ENCODE data around the gene GTF2IRD1.
"Not testable (repeated sequence)": the region's sequence is repeated elsewhere in the genome, so short reads cannot be mapped to it uniquely, and the experiment has no call there.

Gene GTF2IRD1

GRCh38 chr7:74502216-74502891 lies 48.6 kb downstream of the GTF2IRD1 start:
- no peaks in the 10 kb centered on the region for H3K4me1 Mint-ChIP-seq (ENCODE audit: low read depth)
- no peaks in the 10 kb centered on the region for H3K27me3 Mint-ChIP-seq (ENCODE audit: low read depth)
- no peak overlapping the region for H3K4me3 Mint-ChIP-seq
- no peaks in the 10 kb centered on the region for H3K9me3 Mint-ChIP-seq
- no peaks in the 10 kb centered on the region for H3K36me3 Mint-ChIP-seq (ENCODE audit: low read depth)
- H3K27ac Mint-ChIP-seq = no peak overlapping the region

DNA sequence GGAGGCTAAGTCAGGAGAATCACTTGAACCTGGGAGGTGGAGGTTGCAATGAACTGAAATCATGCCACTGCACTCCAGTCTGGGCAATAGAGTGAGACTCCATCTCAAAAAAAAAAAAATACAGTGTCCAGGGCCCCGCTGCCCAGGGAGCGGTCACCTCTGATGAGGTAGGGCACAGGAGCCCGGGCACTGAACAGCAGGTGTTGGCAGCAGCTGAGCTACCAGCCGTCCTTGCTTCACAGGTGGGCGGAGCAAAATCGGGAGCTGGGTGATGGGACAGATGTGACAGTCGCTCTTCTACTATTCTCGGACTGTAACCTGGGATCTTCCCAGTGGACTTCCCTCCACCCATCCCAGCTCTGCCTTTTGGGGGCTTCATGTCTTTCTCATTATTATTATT lies 49.4 kb downstream of the GTF2IRD1 start:
- Mint-ChIP-seq H3K36me3 (ENCODE audit: low read depth) (no peaks in the 10 kb centered on the region), H3K27me3 (ENCODE audit: low read depth) (no peaks in the 10 kb centered on the region), H3K9me3 (no peaks in the 10 kb centered on the region), H3K4me1 (ENCODE audit: low read depth) (no peaks in the 10 kb centered on the region), H3K4me3 (no peak overlapping the region), H3K27ac (no peak overlapping the region)

- no peaks in the 10 kb centered on the region for H3K9me3 Mint-ChIP-seq
- no peaks in the 10 kb centered on the region for H3K27me3 Mint-ChIP-seq (ENCODE audit: low read depth)
- no peaks in the 10 kb centered on the region for H3K4me1 Mint-ChIP-seq (ENCODE audit: low read depth)
- H3K27ac Mint-ChIP-seq = no peak overlapping the region
- no peak overlapping the region for H3K4me3 Mint-ChIP-seq
- no peaks in the 10 kb centered on the region for H3K36me3 Mint-ChIP-seq (ENCODE audit: low read depth)
Observed at GRCh38 chr7:74503943-74504342, 50.2 kb downstream of the GTF2IRD1 start.

GRCh38 chr7:74505471-74506324 lies 52.0 kb downstream of the GTF2IRD1 start:
- H3K27ac Mint-ChIP-seq = no peak overlapping the region

GRCh38 chr7:74506325-74506724 lies 52.6 kb downstream of the GTF2IRD1 start:
- Mint-ChIP-seq H3K27ac (no peak overlapping the region), H3K9me3 (no peaks in the 10 kb centered on the region), H3K4me3 (no peak overlapping the region), H3K36me3 (ENCODE audit: low read depth) (no peaks in the 10 kb centered on the region), H3K27me3 (ENCODE audit: low read depth) (no peaks in the 10 kb centered on the region), H3K4me1 (ENCODE audit: low read depth) (no peaks in the 10 kb centered on the region)

More at GRCh38 chr7:74505471-74506324, 52.0 kb downstream of the GTF2IRD1 start:
- Mint-ChIP-seq H3K27me3 (ENCODE audit: low read depth) (no peaks in the 10 kb centered on the region), H3K4me3 (no peak overlapping the region), H3K4me1 (ENCODE audit: low read depth) (no peaks in the 10 kb centered on the region), H3K9me3 (no peaks in the 10 kb centered on the region), H3K36me3 (ENCODE audit: low read depth) (no peaks in the 10 kb centered on the region)

DNA sequence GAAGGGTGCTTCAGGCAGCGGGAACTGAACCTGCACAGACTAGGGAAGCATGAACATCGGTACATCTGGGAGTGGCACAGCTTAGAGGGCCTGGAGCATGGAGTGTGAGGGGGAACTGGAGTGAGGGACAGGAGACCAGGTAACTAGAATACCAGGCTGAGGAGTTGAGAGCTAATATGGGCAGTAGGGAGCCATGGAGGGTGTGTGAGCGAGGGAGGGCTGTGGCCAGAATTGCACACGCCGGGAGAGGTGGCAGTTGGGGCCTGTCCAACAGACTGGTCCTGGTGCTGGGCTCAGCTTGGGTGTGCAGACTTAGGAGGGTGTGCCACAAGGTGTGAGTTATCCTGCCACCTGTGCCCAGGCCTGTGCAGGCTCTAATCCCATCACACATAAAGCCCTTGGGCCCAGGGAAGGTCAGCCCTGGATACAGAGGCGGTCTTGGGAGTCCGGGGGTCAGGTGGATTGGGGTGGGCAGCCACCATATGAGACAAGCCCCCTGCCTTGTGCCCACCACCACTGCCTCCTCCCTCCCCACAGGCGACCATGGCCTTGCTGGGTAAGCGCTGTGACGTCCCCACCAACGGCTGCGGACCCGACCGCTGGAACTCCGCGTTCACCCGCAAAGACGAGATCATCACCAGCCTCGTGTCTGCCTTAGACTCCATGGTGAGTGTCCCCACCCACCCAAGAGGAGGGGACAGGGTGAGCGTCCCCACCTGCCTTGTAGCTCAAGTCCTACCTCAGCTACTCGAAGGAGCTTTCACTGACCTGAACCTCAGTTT lies 54.0 kb downstream of the GTF2IRD1 start:
- Mint-ChIP-seq H3K4me3 (no peak overlapping the region), H3K27me3 (ENCODE audit: low read depth) (no peaks in the 10 kb centered on the region), H3K4me1 (ENCODE audit: low read depth) (no peaks in the 10 kb centered on the region), H3K27ac (no peak overlapping the region), H3K36me3 (ENCODE audit: low read depth) (no peaks in the 10 kb centered on the region), H3K9me3 (no peaks in the 10 kb centered on the region)

DNA sequence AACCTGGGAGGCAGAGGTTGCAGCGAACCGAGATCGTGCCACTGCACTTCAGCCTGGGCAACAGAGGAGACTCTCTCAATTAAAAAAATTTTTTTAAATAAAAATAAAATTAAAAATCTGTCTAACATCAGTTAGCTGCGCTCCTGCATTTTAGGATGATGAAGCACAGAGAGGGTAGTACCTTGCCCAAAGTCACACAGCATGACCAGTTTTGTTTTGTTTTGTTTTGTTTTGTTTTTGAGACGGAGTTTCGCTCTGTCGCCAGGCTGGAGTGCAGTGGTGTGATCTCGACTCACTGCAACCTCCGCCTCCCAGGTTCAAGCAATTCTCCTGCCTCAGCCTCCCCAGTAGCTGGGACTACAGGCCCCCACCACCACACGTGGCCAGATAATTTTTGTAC lies 55.7 kb downstream of the GTF2IRD1 start:
- H3K36me3 Mint-ChIP-seq (ENCODE audit: low read depth); H3K27me3 Mint-ChIP-seq (ENCODE audit: low read depth); H3K9me3 Mint-ChIP-seq; H3K27ac Mint-ChIP-seq; H3K4me1 Mint-ChIP-seq (ENCODE audit: low read depth); H3K4me3 Mint-ChIP-seq: not testable (repeated sequence)

DNA sequence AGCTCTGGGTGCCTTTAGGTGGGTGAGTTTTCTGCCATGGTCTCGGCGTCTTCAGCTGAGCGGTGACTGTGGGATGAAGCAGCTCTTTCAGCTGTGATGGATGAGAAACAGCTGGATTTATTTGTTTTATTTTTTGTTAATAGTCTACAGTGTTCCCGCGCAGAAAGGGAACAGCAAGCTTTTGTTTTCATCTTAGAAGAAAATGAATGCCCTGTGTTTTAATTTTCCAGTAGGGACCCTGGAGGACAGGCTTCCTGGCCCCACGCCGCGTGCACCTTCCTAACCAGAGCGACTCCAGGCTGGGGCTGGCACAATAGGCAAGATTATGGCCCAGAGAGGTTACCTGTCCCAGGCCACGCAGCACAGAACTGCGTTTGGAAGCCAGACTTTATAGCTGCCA lies 57.6 kb downstream of the GTF2IRD1 start:
- Mint-ChIP-seq H3K36me3 (ENCODE audit: low read depth) (no peaks in the 10 kb centered on the region), H3K9me3 (no peaks in the 10 kb centered on the region), H3K27ac (no peak overlapping the region), H3K27me3 (ENCODE audit: low read depth) (no peaks in the 10 kb centered on the region), H3K4me3 (no peak overlapping the region), H3K4me1 (ENCODE audit: low read depth) (no peaks in the 10 kb centered on the region)

DNA sequence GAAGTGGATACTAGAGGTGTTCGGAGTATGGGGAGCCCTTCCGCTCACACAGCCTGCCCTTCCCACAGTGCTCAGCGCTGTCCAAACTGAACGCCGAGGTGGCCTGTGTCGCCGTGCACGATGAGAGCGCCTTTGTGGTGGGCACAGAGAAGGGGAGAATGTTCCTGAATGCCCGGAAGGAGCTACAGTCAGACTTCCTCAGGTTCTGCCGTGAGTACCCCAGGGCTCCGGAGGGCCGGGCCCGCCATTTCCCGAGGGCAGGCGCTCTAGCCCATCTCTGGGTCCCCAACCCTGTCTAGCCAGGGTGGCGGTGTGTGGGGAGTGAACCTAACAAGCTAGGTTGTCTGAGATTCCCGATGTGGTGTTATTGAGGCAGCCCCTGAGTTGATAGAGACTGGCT lies 59.1 kb downstream of the GTF2IRD1 start:
- Mint-ChIP-seq H3K27me3 (ENCODE audit: low read depth) (no peaks in the 10 kb centered on the region), H3K4me1 (ENCODE audit: low read depth) (no peaks in the 10 kb centered on the region), H3K36me3 (ENCODE audit: low read depth) (no peaks in the 10 kb centered on the region), H3K4me3 (no peak overlapping the region), H3K27ac (no peak overlapping the region), H3K9me3 (no peaks in the 10 kb centered on the region)

GRCh38 chr7:74514131-74514591 lies 60.5 kb downstream of the GTF2IRD1 start:
- Mint-ChIP-seq H3K27me3 (ENCODE audit: low read depth) (no peaks in the 10 kb centered on the region), H3K4me1 (ENCODE audit: low read depth) (no peaks in the 10 kb centered on the region), H3K4me3 (no peak overlapping the region), H3K27ac (no peak overlapping the region), H3K36me3 (ENCODE audit: low read depth) (no peaks in the 10 kb centered on the region), H3K9me3 (peaks cover 5% of the 10 kb centered on the region)

DNA sequence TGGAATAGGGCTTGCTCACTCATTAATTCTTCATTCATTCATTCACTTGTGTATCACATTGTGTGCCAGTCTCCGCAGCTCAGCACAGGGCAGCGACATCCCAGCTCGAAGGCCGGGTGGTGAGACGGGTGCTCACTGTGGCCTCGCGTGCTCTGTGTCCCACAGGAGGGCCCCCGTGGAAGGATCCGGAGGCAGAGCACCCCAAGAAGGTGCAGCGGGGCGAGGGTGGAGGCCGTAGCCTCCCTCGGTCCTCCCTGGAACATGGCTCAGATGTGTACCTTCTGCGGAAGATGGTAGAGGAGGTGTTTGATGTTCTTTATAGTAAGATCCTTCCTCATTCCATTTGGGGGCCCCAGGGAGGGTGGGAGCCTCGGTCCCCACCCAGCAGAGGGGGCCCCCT lies 61.6 kb downstream of the GTF2IRD1 start:
- Mint-ChIP-seq H3K4me1 (ENCODE audit: low read depth) (no peaks in the 10 kb centered on the region), H3K27ac (no peak overlapping the region), H3K27me3 (ENCODE audit: low read depth) (no peaks in the 10 kb centered on the region)

DNA sequence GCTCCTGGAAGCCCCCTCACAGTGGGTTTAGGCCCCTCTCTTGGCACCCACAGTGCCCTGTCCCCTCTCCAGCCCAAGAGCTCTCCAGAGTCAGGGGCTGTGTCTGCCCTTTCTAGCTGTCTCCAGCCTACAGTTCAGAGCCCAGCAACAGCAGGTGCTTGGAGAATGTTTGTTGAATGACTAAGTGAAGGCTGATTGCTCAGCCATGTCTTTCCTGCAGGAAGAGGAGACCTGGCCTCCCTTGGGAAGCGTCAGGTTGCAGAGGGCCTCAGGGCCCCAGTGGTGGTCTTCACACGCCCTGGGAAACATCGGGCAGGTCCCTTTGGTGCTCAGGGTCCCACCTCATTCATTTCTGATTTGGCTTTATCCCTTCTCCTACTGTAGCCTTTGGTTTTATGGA lies 62.5 kb downstream of the GTF2IRD1 start:
- Mint-ChIP-seq H3K9me3 (peaks cover 7% of the 10 kb centered on the region), H3K36me3 (ENCODE audit: low read depth) (no peaks in the 10 kb centered on the region), H3K4me3 (no peak overlapping the region), H3K27ac (no peak overlapping the region), H3K27me3 (ENCODE audit: low read depth) (no peaks in the 10 kb centered on the region), H3K4me1 (ENCODE audit: low read depth) (no peaks in the 10 kb centered on the region)

More for the DNA sequence above, 61.6 kb downstream of the GTF2IRD1 start:
- H3K36me3 Mint-ChIP-seq (ENCODE audit: low read depth) = no peaks in the 10 kb centered on the region
- H3K9me3 Mint-ChIP-seq = peaks cover 5% of the 10 kb centered on the region
- no peak overlapping the region for H3K4me3 Mint-ChIP-seq

DNA sequence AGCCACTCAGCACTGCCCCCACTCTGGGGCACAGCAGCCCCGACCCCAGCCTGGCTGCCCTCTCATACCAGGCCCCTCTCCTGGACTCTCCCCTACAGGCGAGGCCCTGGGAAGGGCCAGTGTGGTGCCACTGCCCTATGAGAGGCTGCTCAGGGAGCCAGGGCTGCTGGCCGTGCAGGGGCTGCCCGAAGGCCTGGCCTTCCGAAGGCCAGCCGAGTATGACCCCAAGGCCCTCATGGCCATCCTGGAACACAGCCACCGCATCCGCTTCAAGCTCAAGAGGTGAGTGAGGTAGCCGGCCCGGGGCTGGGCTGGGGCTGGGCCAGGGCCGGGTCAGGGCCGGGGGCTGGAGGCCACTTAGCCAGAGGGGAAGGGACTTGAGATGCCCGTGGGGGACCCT lies 64.3 kb downstream of the GTF2IRD1 start:
- H3K27ac Mint-ChIP-seq = no peak overlapping the region
- no peaks in the 10 kb centered on the region for H3K4me1 Mint-ChIP-seq (ENCODE audit: low read depth)
- no peaks in the 10 kb centered on the region for H3K36me3 Mint-ChIP-seq (ENCODE audit: low read depth)
- no peak overlapping the region for H3K4me3 Mint-ChIP-seq
- no peaks in the 10 kb centered on the region for H3K27me3 Mint-ChIP-seq (ENCODE audit: low read depth)
- H3K9me3 Mint-ChIP-seq = peaks cover 9% of the 10 kb centered on the region

GRCh38 chr7:74518654-74519053 lies 64.9 kb downstream of the GTF2IRD1 start:
- H3K27me3 Mint-ChIP-seq (ENCODE audit: low read depth) = no peaks in the 10 kb centered on the region
- H3K27ac Mint-ChIP-seq = no peak overlapping the region
- no peak overlapping the region for H3K4me3 Mint-ChIP-seq
- H3K4me1 Mint-ChIP-seq (ENCODE audit: low read depth) = no peaks in the 10 kb centered on the region
- peaks cover 9% of the 10 kb centered on the region for H3K9me3 Mint-ChIP-seq
- no peaks in the 10 kb centered on the region for H3K36me3 Mint-ChIP-seq (ENCODE audit: low read depth)

Measured in T-helper 1 cell treated with Interleukin-12 subunit alpha and Interleukin-12 subunit beta and Interleukin-4 antibody, amounts not matched to agents 30 μg/mL and 1 μg/mL, for 36 hours (primary cell).